T-cell (primary cell): ENCODE results near the gene MECP2. TPM values are rescaled to one million over a fixed set of nuclear protein-coding genes. Genes with fewer than 3 reads are reported as not detected.
A peak's percentile ranks its signal among the peaks of the same experiment; 100 is the strongest.

Experiments
- ATAC-seq, 4 experiments: fragments of 200-7000 bp in 3 of 4; fragments of 150-1000 bp in 1 of 4; cut with Tn5 transposase; replicated peaks in 1 of 4; 1 replicate in 3 of 4; 2 replicates in 1 of 4; pipeline ENCODE4 v1.10.0; 2021; ENCODE audit warnings: moderate library complexity in 3 of 4, mild to moderate bottlenecking in 2 of 4, moderate number of reproducible peaks in 1 of 4
- CTCF ChIA-PET, 2 donors: fragments of 300-600 bp; sonication (Branson Sonifier 250); formaldehyde crosslinking; loops; one replicate each; lab custom pipeline; 2022; ENCODE audit warnings: antibody characterized with exemption in 2 of 2; lab: Charles Lee
- POLR2A ChIA-PET, 2 donors: fragments of 300-600 bp; sonication (Branson Sonifier 250); formaldehyde crosslinking; loops; one replicate each; lab custom pipeline; 2022; ENCODE audit warnings: antibody characterized with exemption in 2 of 2; lab: Charles Lee
- DNase-seq, 35 experiments: peaks; one replicate each; pipeline versions ENCODE4 v3.0.0 to v3.0.0-alpha.2; 2013 to 2023
- H3K27ac ChIP-seq: one replicate; pipeline ENCODE4 v1.5.1; 2013; ENCODE audit warnings: low read length
- H3K27me3 ChIP-seq, 2 experiments: replicated peaks in 1 of 2; 1 replicate in 1 of 2; 2 replicates in 1 of 2; pipeline versions ENCODE4 v1.6.1 to v1.7.0; 2013; ENCODE audit warnings: low read length in 1 of 2, mixed read lengths in 1 of 2; ENCODE audit not compliant: control insufficient read depth in 2 of 2, insufficient read depth in 2 of 2; ENCODE audit errors: extremely low read depth in 1 of 2
- H3K36me3 ChIP-seq, 2 donors: 1 replicate in 1 of 2; 2 replicates in 1 of 2; pipeline versions ENCODE4 v1.6.1 to v1.7.0; 2013; ENCODE audit warnings: low read length in 1 of 2; ENCODE audit not compliant: control insufficient read depth in 2 of 2, insufficient read depth in 1 of 2; ENCODE audit errors: extremely low read depth in 1 of 2
- H3K4me1 ChIP-seq, 2 experiments: 1 replicate in 1 of 2; 2 replicates in 1 of 2; pipeline versions ENCODE4 v1.6.1 to v1.7.0; 2013; ENCODE audit warnings: low read length in 2 of 2, mixed read lengths in 1 of 2; ENCODE audit not compliant: insufficient read depth in 2 of 2, control insufficient read depth in 1 of 2; ENCODE audit errors: extremely low read depth in 1 of 2
- H3K4me3 ChIP-seq, 2 donors: 1 replicate in 1 of 2; 2 replicates in 1 of 2; pipeline versions ENCODE4 v1.5.1 to v1.7.0; 2013; ENCODE audit warnings: mild to moderate bottlenecking in 2 of 2, low read length in 1 of 2, moderate library complexity in 1 of 2; ENCODE audit not compliant: control insufficient read depth in 1 of 2; ENCODE audit errors: extremely low read depth in 1 of 2
- H3K9me3 ChIP-seq: 2 replicates; pipeline ENCODE4 v1.7.0; 2013
- H3K27ac Mint-ChIP-seq, 2 donors: one replicate each; pipeline ENCODE4 v1.8.0; 2020 to 2021; ENCODE audit warnings: mild to moderate bottlenecking in 2 of 2, mixed read lengths in 2 of 2
- H3K27me3 Mint-ChIP-seq, 2 donors: one replicate each; pipeline ENCODE4 v1.8.0; 2021 to 2022; ENCODE audit warnings: mixed read lengths in 2 of 2
- H3K36me3 Mint-ChIP-seq: one replicate; pipeline ENCODE4 v1.8.0; 2021; ENCODE audit warnings: mixed read lengths
- H3K4me1 Mint-ChIP-seq, 3 donors: one replicate each; pipeline ENCODE4 v1.8.0; 2020 to 2022; ENCODE audit warnings: mixed read lengths in 3 of 3, mild to moderate bottlenecking in 1 of 3
- H3K4me3 Mint-ChIP-seq, 3 donors: one replicate each; pipeline ENCODE4 v1.8.0; 2020 to 2022; ENCODE audit warnings: mild to moderate bottlenecking in 3 of 3, mixed read lengths in 3 of 3, moderate library complexity in 3 of 3
- H3K9me3 Mint-ChIP-seq, 3 donors: one replicate each; pipeline ENCODE4 v1.8.0; 2020 to 2022; ENCODE audit warnings: mixed read lengths in 3 of 3
- WGBS: methylation state at CpG from one replicate; pipeline ENCODE4 v1.1.5; 2013; ENCODE audit warnings: missing lambda C conversion rate; ENCODE audit not compliant: insufficient coverage; 5-methylcytosine and 5-hydroxymethylcytosine counted together
- total RNA-seq, 35 experiments: library from RNA in 6 of 35; stranded (reverse) in 6 of 35; fragments of 120-200 nt in 1 of 35; gene quantifications; one replicate each; pipeline versions ENCODE4 v1.2.1 to v1.2.4 and lab custom pipeline; 2013 to 2026

MECP2 gene
- total RNA-seq, 5 donors from 2014 or later (not counting 1 experiment from before 2014, with no cell fraction given) = 84.9 to 129 (median 100) TPM

- no peak for ATAC-seq
- WGBS = 39% methylated on average over 3 of the region's 3 CpGs
- no peaks in the 10 kb centered on the region for H3K27me3 Mint-ChIP-seq
- Histone ChIP-seq H3K27ac (peak overlapping the region; percentile 72), H3K27me3 (no peaks in the 10 kb centered on the region), H3K36me3 (no peaks in the 10 kb centered on the region), H3K9me3 (no peaks in the 10 kb centered on the region), H3K4me3 (no peak overlapping the region), H3K4me1 (peaks cover 0 to 22% of the 10 kb centered on the region in 2 experiments)
- H3K27ac Mint-ChIP-seq = peak overlapping the region; percentile 88 to 89
- H3K4me1 Mint-ChIP-seq = peaks cover 23 to 25% (median 23%) of the 10 kb centered on the region in 3 donors
- DNase-seq = no peak
- ChIA-PET CTCF (interaction anchor here in 1 of 2 donors (0.6 kb wide), 1 partner anchor 25 kb away, joined by 3 read pairs; no protein-coding TSS in a partner anchor), POLR2A (no interaction called here)
- no peaks in the 10 kb centered on the region for H3K9me3 Mint-ChIP-seq
- H3K36me3 Mint-ChIP-seq = no peaks in the 10 kb centered on the region
- H3K4me3 Mint-ChIP-seq = peak overlapping the region in 2 of 3 donors; percentile 9 to 88
Measured at GRCh38 chrX:153974726-153975286, 122.7 kb downstream of the MECP2 start.

DNA sequence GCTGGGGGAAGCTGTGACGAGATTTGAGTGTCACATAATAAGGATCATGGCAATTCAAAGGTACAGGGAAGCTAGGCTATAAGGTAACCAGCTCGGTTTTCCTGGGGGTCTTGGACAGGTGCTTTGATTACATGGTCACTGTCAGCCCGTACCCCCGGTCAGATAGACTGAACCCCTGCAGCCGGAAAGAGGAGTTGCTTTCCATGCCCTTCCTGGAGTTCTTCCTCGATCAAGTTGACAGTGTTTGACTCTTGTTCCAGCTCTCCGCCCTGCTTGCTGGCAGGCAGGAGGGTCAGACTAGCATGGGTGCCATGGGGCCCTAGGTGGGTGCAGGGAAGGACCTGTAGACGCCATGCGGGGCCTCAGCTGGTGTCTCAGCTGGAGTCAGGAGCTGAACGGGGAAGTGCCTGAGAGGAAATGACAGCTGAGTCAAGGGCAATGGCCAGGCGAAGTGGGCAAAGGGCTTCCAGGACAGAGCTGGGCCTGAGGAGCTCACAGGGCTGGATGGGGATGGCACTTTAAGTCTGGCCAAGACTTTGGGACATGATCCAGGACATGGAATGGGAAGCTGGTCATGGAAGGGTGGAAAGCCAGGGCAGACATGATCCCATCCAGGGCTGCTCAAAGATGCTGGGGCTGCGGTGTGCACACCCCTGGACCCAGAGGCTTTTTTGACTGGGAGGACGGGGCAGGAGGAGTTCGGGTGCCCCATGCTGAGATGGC, 123.4 kb downstream of the MECP2 start:
- peaks cover 25 to 30% (median 28%) of the 10 kb centered on the region in 3 donors for H3K4me1 Mint-ChIP-seq
- peaks cover 0 to 26% of the 10 kb centered on the region in 2 experiments for H3K4me1 ChIP-seq
- no peaks in the 10 kb centered on the region for H3K9me3 ChIP-seq
- no peaks in the 10 kb centered on the region for H3K27me3 ChIP-seq
- H3K27me3 Mint-ChIP-seq = no peaks in the 10 kb centered on the region
- no peaks in the 10 kb centered on the region for H3K9me3 Mint-ChIP-seq
- ATAC-seq (no peak), DNase-seq (no peak)
- no peaks in the 10 kb centered on the region for H3K36me3 ChIP-seq
- WGBS = 66% methylated on average over 8 of the region's 14 CpGs
- peak overlapping the region; percentile 83 to 88 (median 86) for H3K4me3 Mint-ChIP-seq
- H3K4me3 ChIP-seq = peak overlapping the region in 1 of 2 donors; percentile 97
- ChIA-PET POLR2A (no interaction called here), CTCF (interaction anchor here in 1 of 2 donors (0.6 kb wide), 1 partner anchor 25 kb away, joined by 3 read pairs; no protein-coding TSS in a partner anchor)
- peak overlapping the region; percentile 72 for H3K27ac ChIP-seq
- no peaks in the 10 kb centered on the region for H3K36me3 Mint-ChIP-seq
- H3K27ac Mint-ChIP-seq = peak overlapping the region; percentile 88 to 89

DNA sequence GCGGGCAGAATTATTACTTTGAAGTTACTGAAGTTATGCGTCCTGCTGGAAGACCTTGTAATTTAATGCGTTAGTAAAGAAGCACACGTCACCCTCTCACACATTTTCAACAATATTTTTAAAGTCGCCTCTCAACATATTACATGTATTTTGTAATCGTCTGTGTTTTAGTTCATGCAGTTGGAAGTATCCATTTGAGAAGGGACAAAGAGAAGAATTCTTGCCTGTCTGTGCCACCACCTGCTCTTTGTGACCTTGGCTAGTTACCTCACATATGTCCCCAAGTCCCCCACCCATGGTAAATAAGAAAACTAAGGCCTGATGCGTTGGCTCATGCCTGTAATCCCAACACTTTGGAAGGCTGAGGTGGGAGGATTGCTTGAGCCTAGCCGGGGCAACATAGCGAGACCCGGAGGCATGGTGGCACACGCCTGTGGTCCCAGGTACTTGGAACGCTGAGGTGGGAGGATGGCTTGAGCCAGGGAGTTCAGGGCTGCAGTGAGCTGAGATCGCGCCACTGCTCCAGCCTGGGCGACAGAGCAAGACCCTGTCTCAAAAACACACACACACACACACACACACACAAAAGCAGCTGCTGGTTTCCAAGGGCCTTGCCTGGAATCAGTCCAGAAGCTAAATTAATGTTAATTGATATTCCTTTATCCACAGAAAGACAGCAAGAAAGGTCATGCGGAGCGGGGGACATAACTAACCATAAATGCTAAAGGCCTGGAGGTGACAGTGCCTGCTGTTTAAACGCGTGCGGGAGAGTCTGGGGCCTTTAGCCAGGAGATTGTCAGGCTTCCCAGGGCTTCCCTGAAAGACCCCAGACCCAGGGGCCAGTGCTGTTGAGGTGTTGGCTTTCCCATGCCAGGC, 124.2 kb downstream of the MECP2 start:
- no peaks in the 10 kb centered on the region for H3K9me3 Mint-ChIP-seq
- WGBS = 56% methylated on average over 3 of the region's 20 CpGs
- Histone ChIP-seq H3K27me3 (no peaks in the 10 kb centered on the region), H3K27ac (peak overlapping the region; percentile 72), H3K36me3 (no peaks in the 10 kb centered on the region), H3K9me3 (no peaks in the 10 kb centered on the region), H3K4me1 (peaks cover 0 to 34% of the 10 kb centered on the region in 2 experiments), H3K4me3 (peak overlapping the region; percentile 55 to 97)
- POLR2A ChIA-PET = no interaction called here
- no peak for DNase-seq
- H3K27ac Mint-ChIP-seq = peak overlapping the region; percentile 88 to 89
- peaks cover 28 to 36% (median 30%) of the 10 kb centered on the region in 3 donors for H3K4me1 Mint-ChIP-seq
- CTCF ChIA-PET = no interaction called here
- H3K36me3 Mint-ChIP-seq = no peaks in the 10 kb centered on the region
- H3K27me3 Mint-ChIP-seq = no peaks in the 10 kb centered on the region
- ATAC-seq = no peak
- H3K4me3 Mint-ChIP-seq = peak overlapping the region; percentile 83 to 88 (median 86)

GRCh38 chrX:153972368-153973126, 125.0 kb downstream of the MECP2 start, which contains the start of gene TMEM187:
Gene TMEM187, plus strand, starts transcription at chrX:153972754. Its CDS starts 9,309 bp downstream, at chrX:153982063.
- CTCF ChIA-PET = interaction anchor here in 1 of 2 donors (1.4 kb wide), 1 partner anchor 9 kb away, joined by 4 read pairs; no protein-coding TSS in a partner anchor
- peak within 1 kb of the TSS; percentile 100 for H3K27ac Mint-ChIP-seq
- POLR2A ChIA-PET = no interaction called here
- Histone ChIP-seq H3K9me3 (no peaks in the 10 kb centered on the region), H3K4me3 (peak within 1 kb of the TSS; percentile 97 to 99), H3K36me3 (no peaks in the 10 kb centered on the region), H3K27ac (peak within 1 kb of the TSS; percentile 99), H3K4me1 (peaks cover 6 to 42% of the 10 kb centered on the region in 2 experiments), H3K27me3 (no peaks in the 10 kb centered on the region)
- peaks cover 36 to 44% (median 38%) of the 10 kb centered on the region in 3 donors for H3K4me1 Mint-ChIP-seq
- peak; percentile 62 to 66 (median 63) for ATAC-seq
- no peaks in the 10 kb centered on the region for H3K27me3 Mint-ChIP-seq
- under 1% methylated on average over 65 of the region's 103 CpGs for WGBS
- no peaks in the 10 kb centered on the region for H3K9me3 Mint-ChIP-seq
- peak; percentile 74 to 92 (median 83) for DNase-seq
- peak within 1 kb of the TSS; percentile 88 to 100 (median 100) for H3K4me3 Mint-ChIP-seq
- H3K36me3 Mint-ChIP-seq = no peaks in the 10 kb centered on the region

Other genes with a start within 250 kb of the MECP2 start
- 1 to 10 TPM; 1.4 to 6.0 (median 4.0) TPM for gene L1CAM, start 211.5 kb downstream of the MECP2 start, total RNA-seq
- not detected for gene AVPR2, start 193.0 kb downstream of the MECP2 start, total RNA-seq
- gene ARHGAP4, start 171.5 kb downstream of the MECP2 start, total RNA-seq = 100 to 1,000 TPM; 420 to 485 (median 468) TPM
- gene NAA10, start 162.7 kb downstream of the MECP2 start, total RNA-seq = 10 to 100 TPM; 53.3 to 98.2 (median 80.0) TPM
- 10 to 100 TPM; 10.2 to 23.5 (median 19.5) TPM for gene RENBP, start 153.1 kb downstream of the MECP2 start, total RNA-seq
- gene HCFC1, start 125.9 kb downstream of the MECP2 start, total RNA-seq = 10 to 100 TPM; 67.1 to 73.4 (median 69.2) TPM
- 10 to 100 TPM in 3 of 5 donors, 1 to 10 TPM in 2; 4.0 to 16.9 (median 14.1) TPM for gene TMEM187, start 125.0 kb downstream of the MECP2 start, total RNA-seq
- gene IRAK1, start 77.8 kb downstream of the MECP2 start, total RNA-seq = 100 to 1,000 TPM in 1 of 5 donors, 10 to 100 TPM in 4; 66.5 to 102 (median 85.0) TPM
- not detected for gene OPN1LW, start 46.5 kb upstream of the MECP2 start, total RNA-seq
- not detected for gene OPN1MW, start 84.9 kb upstream of the MECP2 start, total RNA-seq
- not detected for gene OPN1MW2, start 122.0 kb upstream of the MECP2 start, total RNA-seq
- not detected for gene OPN1MW3, start 159.9 kb upstream of the MECP2 start, total RNA-seq
- not detected for gene TEX28, start 197.4 kb upstream of the MECP2 start, total RNA-seq
- gene TKTL1, start 198.1 kb upstream of the MECP2 start, total RNA-seq = 1 to 10 TPM in 4 of 5 donors, under 1 TPM in 1; 0.60 to 5.5 (median 1.3) TPM